Measurements from ENCODE around the gene RPS25.

DNA sequence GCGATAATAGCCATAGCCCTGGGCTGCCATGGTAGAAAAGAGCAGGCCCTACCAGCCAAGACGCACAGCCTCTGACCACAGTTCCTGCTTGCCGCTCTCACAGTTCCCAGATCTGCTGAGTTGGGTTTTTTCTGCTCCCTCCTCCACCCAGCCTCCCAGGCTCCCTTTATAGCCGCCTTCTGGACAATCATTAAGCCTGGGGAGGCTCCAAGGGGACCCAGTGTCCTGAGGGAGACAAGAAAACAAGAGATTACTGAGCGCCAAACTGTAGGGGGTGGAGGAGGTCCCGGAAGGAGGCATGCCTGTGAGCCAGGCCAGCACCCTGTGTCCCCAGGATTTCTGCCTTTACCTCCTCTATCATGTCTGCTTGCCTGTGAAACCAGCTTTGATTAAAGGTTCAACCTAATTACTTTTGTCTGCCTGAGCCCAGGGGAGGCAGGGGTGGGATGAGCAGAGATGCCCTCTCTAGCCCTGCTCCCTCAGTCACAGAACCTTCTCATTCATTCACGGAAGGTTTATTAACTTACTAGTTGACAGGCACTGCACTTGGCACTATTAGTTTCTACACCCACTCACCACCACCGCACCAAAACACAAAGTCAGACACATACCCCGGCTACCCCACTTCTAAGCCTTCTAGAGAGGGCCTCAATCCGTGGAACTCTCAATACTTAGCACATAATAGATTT lies 11.3 kb upstream of the RPS25 start:
- peak; percentile 31 for TF ChIP-seq POLR2A (IDR thresholded peaks at IDR 0.05; ENCODE audit: low read length)
- TF ChIP-seq GATA1 (IDR thresholded peaks at IDR 0.05; ENCODE audit: low read depth, low read length): no peak

Data from erythroblast (primary cell).